ENCODE data around the gene PSTPIP1.

PSTPIP1 gene

DNA sequence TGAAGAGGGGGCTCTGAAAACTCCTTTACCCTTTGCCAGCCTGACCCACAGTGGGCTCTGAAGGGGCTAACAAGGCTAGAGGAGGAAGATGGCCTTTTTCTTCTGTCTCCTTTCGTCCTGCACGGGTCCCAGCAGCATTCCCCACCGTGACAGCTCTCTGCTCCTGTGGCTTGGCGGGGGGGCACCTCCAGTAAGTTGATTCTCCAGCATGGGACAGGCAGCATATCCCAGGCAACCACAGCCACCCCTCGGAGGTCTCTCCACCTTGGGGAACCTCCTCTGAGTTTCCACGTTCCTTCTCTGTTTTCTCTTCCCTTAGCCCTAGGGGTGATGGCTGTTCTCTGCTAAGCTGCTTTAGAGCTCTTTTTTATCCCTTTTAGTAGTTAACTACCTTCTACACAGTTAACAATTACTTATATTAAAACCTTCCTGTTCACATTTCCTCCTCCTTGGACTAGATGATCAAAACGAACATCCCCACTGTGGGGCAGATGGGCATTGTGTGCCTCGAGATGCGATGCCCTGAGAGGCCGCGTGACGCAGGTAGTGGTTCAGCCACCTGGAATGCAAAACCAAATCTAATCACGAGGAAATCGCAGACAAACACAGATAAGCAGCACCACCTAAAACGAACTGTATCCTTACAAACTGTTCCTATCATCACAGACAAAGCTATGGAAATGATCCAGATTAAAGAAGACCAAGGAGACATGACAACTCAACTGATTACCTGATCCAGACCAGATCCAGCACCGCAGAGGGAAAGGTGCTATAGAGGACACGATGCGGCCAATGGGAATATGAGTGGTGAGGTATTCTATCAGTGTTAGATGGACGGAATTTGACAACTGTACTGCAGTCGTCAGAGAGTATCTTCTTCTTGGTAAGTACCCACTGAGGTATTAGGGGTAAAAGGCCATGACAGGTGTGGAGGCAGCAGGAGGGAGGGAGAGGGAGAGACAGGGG, 48.3 kb downstream of the PSTPIP1 start:
- no peak for DNase-seq (ENCODE audit: low read depth in 2 of 2)

DNA sequence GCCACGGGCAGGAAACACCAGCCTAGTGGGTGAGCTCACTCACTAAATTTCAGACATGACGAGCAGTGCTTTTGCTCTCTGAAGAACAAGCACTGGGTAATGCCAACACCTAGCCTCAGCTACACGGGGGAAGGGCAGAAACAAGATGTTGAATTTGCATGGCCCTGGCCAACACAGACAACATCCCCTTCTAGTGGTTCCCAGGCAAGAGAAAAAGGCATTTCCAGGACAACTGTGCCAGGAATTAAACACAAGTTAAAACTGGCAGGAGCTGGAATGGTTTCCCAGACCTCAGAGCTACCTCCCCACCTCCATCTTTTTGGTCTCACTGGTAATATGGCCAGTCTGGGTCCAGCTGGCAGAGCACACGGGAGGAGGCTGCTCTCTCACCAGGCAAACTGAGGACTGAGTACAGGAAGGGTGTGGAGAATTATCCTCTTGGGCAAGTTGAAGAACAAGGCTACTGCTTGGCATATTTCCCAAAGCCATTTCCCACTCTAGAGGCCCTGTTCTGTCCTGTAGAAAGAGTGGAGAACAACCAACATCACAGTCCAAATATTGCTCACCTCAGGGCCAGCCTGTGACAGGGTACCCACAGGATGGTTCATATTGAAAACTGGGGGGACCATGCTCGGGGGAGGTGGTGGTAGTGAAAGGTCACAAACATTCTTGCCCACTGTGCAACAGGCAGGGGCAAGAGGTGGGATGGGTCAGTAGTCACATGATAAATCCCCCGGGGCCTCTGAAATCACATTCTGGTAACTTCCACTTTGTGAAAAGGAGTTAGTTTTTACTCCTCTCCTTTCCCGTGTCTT, 49.5 kb downstream of the PSTPIP1 start:
- DNase-seq (ENCODE audit: low read depth in 2 of 2) = no peak

DNA sequence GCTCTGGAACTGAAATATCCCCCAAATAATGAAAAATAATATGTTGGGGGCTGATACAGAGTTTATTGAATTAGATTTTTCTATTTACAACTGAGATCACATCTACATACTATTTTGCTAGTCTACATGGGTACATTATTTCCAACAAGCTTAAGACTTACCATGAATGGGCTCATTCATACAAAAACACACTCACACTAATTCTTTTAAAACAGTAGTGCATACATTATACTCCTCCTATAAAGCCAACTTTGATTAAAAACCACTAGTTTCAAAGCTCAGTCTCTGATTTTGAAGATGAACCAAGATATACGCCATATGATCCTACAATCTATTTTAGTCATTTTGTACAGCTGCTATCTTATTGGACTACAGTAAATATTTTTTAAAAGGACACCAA, 51.1 kb downstream of the PSTPIP1 start:
- DNase-seq (ENCODE audit: low read depth in 2 of 2) = no peak

DNA sequence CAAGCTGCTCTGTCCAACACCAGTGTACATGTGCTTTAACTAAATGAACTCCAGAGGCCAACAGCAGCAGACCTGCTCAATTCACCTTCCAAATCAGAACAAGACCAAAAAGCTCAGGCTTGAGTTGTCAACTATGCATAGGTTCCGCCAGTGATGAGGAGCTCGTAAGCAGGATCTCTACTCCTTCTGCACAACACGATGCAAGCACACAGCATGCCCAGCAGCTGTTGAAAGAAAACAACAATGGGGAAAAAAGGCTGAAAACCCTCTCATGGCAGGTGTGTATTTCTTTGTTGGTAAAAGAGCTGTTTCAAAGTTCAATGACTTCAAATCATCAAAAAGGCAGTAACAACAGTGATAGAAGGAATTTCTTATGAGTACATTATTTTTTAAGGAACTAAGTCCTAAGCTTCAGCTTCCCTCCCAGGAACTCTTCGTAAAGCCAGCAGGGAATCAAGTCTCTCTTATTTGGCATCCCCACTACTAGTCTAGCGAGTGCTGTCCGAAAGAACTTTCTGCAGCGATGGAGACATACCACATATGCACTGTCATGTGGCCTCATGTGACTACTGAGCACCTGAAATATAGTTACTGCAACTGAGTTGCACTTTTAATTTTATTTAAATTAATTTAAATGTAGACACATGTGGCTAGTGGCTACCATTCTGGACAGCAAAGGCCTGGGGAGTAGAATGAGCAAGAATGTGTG, 51.9 kb downstream of the PSTPIP1 start:
- DNase-seq (ENCODE audit: low read depth in 2 of 2) = no peak

DNA sequence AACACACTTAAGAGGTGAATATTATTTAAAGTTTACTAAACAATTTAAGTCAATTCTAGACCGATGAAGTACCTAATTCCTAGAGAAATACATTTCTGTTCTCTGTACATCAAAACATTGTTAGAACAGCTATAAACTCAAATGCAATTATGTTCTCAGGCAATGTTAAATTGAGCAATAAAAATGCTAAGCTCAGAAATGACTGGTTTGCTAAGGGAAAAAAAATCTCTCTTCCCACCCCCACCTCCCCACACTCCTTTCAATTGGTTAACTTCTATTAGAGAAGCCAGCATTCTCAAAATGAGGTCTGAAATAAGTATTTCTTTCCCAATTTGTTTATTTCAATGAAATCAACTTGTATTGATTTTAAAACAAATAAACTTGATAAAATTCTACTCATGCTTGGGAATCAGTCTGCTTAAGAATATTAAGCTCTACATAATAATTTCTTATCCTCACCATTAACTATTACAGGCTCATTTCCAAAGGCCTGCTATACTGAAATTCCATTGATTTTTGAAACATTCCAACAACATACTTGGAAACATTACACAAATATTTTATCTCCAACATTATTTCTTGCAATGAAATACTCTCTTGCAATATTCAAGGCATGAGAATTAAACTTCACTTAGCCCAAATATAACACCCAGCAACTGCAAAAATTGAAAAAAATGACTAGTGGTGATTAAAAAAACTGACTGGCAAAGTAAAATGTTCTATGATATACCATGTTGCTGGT, 53.4 kb downstream of the PSTPIP1 start:
- no peak for DNase-seq (ENCODE audit: low read depth in 2 of 2)

DNA sequence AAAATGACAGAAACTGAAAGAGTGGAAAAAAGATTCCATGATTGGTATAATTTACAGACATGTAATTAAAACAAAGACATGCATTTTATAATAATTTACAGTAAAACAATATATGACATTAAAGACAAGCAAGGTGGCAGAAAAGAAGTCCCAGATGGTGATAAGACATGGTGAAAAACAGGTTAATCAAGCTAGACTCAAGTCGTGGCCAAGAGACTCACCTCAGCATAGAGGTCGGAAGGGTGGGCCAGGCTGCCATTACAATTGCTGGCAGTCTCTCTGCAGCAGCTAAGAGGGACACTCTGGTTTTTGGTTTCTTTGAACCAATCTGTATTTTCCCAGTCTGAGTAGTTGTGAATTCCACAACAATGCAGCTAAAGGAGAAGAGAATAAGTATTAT, 57.6 kb downstream of the PSTPIP1 start:
- DNase-seq (ENCODE audit: low read depth in 2 of 2) = no peak

DNA sequence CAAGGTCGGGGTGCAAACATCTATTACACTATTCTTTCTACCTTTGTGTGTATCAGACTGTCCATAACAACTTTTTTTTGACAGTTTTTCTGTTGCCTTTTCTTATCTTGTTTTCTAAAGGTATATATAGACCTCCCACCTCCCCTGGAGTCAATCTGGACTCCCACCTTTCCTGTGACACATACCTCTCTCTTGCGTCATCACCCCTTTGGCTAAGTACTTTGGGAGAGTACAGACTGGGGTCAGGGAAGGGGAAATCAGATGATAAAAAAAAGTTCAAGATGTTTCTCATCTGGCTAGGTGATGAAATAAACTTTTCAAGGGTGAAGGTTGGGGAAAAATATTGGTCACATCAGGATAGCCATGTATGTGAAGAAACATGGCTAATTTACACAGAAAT, 58.8 kb downstream of the PSTPIP1 start:
- DNase-seq (ENCODE audit: low read depth in 2 of 2) = no peak

DNA sequence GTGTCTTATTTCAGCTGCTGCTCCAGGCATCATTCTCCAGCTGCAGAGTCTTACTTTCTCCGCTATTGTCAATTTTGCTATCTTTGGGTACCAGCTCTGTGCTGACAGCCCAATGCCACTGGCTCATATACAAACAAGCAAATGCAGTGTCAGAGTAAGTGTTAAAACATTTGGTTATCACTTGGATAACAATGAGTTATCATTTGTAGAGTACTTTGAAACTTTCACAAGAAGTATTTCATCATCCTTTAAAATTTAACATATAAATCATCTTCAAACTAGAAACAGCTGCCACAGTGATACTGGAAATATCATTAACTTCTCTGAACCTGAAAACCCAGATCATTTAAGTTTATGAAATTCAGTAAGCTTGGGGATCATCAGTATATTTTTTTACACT, 62.1 kb downstream of the PSTPIP1 start:
- no peak for DNase-seq (ENCODE audit: low read depth in 2 of 2)

DNA sequence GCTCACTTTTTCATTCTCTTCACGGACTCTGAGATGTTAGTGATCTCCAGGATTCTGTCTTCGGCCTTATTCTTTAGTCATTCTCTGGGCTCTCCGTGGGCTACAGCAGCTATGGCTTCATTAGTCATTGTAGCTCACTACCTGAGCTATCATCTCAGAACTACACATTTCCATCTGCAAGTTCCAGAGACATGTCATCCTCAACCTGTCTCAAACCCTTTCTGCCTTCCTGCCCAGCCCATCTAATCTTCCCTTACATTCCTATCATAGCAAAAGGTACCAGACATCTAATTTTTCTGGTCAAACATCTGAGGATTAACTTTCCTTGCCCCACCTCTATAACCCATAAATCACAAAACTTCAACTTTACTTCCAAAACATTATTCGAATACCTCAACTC, 62.8 kb downstream of the PSTPIP1 start:
- DNase-seq (ENCODE audit: low read depth in 2 of 2) = no peak

DNA sequence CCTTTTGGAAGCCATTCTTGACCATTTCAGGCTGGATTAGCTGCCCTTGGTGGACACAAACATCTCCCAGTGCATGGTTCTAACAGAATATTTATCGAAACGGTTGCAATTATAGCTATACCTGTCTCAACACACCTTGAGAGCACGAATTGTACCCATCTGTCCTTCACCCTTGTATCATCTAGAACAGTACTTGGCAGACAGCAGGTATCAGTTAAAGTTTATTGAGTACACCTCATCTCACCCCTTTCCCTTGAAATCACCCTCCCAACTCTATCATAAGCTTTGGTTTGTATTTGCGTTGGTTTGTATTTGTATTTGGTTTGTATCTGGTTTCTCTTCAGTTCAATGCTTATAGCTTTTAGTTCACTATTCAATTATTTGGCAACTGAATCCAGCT, 63.5 kb downstream of the PSTPIP1 start:
- no peak for DNase-seq (ENCODE audit: low read depth in 2 of 2)

DNA sequence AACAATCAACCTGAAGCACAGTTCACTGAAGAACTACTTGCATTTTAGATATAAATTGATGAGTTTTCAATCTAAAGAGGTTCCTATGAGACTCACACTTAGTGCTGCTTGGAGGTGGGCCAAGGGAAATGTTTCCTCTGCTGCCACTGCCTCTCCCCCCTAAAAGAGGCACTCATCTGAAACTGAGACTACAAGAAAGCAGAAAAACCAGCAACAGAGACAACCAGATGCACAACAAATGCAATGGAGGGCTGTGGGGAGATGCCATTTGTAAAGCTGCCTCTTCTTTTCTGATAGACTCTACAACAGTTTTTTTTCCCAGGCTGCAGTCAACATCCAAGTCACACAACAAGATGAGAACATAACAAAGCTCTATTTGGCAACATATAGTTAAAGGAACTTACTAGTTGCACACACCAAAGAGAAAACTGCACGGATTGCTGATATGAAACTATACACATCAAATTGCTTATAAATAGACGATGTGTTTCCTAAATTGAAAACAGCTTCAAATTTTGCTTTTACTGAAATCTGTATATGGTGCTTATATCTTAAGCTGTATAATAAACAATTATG, 64.9 kb downstream of the PSTPIP1 start:
- no peak for DNase-seq (ENCODE audit: low read depth in 2 of 2)

DNA sequence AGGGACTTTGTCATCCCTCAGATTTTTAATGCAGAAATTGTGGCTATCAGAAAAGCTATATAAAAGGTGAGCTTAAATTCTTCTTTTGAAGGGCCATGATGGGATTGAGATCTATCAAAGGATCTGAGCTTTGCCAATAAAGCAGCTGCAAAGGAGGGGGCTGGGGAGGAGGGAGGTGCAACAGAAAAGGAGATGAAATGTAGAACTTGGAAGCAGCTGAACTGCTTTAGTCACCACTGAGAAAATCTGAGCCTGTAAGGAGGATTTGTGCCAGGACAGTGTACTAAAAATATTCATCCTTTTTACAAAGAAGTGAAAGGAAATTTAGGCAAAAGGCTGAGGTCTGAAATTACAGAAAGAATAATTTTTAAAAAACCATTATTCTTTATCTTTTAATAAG, 65.6 kb downstream of the PSTPIP1 start:
- DNase-seq (ENCODE audit: low read depth in 2 of 2) = no peak

DNA sequence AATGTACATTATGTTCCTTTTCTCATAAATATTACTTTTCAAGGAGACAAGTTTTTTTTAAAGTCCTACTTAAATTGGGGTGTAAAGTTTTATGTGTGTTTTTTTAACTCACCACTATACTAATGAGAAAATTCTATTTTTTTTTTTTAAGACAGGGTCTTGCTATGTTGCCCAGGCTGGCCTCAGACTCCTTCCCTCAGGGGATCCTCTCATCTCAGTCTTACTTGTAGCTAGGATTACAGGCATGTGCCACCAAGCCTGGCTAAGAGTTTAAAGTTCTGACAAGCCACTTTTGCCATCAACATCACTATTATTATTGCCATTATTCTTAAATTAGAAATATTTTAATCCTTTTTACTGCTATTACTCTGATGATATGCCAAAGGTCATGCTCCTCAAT, 68.3 kb downstream of the PSTPIP1 start:
- DNase-seq (ENCODE audit: low read depth in 2 of 2) = no peak

DNA sequence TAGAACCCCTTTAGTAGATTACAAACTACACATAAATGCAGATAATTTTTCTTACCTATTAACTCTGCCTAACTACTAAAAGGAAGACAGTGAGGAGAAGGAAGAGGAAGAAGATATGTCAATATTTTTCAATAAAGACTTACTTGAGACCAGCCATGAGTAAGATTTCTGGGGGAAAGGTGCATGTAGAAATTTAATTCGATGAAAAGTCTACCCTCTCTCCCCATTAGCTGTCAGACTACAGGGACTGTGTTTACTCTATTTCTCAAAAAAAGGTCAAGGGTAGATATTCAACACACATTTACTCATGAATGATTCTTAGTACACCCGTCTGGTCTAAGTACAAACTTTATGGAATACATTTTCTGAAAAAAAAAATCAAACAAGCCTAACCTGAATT, 69.1 kb downstream of the PSTPIP1 start:
- DNase-seq (ENCODE audit: low read depth in 2 of 2) = no peak

DNA sequence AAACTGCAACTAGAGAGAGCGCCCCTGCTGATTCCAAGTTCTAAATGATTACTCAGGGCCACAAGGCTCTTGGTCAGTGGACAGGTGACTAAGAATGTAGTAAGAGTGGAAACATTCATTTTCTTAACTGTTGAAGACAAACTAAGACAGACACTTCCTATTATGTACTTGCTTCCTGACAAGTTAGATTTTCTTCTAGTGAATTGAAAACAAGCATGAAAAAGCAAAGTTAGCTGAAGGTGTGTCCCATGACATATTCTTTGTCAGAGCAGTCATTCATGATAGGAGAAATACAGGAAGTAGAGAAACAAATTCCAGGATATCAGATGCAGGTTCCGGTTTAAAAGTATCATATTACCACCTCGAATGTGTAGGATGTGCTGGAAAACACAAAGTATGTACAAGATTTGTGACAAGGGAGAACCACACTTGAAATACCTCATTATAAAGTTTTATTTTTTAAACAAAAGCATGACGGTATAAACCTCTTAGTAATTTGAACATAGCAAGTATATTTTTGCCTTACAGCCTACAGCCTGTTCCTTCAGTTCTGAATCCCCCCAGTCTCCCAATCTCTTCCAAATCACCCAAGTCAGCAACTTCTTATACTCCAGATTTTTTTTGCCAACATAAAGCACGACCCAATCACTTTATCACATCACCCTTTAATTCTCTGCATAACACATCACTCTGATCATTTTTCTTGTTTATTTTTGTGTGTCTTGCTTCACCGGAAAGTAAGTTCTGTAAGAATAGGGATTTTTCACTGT, 69.8 kb downstream of the PSTPIP1 start:
- DNase-seq (ENCODE audit: low read depth in 2 of 2) = no peak

DNA sequence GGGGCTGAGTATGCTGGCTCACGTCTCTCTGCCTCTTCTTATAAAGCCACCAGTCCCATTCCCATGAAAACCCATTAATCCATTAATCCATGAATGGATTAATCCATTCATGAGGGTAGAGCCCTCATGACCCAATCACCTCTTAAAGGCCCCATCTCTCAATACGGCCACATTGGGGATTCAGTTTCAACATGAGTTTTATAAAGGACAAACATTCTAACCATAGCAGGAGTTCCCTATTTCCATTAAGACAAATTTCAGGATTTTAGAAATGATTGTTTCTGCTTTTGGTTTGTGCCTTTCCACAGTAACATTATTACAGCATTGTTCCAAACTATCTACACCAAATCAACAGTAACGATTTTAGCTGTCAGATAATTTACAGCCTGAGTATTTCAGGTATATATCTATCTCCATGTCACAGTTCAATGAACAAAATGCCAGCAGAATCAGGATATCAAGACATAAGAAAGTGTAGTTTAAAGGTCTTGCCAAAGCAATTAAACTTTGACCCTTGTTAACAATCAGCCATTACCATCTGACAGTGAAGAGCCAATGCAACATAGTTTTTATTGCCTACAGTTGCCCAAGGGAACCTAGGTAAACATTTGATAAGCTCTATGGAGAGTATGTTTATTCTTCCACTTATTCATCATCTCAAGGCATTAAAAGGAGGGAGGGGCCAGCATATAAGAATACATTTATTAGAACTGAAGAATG, 72.2 kb downstream of the PSTPIP1 start:
- DNase-seq (ENCODE audit: low read depth in 2 of 2) = no peak

DNA sequence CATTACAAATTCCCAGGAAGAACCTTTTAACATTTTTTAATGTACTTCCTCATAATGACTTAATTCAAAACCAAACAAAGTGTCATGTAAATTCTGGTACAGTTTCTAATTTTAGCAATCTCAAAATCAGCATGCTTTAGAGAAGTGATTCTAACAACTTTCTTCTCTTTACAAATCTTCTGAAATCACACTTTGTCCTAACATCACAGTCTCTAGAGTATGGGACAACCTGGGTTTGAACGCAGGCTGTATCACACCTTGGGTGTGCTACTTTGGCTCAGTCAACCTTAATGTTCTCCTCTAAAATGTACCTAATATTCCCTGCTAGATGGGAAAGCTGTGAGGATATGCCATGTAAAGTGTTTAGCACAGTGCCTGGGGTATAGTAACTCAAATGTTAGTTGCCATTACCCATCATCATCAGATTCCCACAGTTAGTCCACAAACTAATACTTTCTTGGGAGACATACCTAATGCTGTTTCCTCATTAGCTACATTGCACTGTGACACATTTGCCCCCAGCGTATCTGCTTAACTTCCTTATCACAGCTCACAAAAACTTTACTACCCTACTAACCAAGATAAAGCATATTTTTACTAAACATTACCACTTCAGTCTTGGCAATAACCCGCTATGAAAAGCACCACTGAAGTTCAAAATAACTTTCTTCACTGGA, 72.9 kb downstream of the PSTPIP1 start:
- no peak for DNase-seq (ENCODE audit: low read depth in 2 of 2)

DNA sequence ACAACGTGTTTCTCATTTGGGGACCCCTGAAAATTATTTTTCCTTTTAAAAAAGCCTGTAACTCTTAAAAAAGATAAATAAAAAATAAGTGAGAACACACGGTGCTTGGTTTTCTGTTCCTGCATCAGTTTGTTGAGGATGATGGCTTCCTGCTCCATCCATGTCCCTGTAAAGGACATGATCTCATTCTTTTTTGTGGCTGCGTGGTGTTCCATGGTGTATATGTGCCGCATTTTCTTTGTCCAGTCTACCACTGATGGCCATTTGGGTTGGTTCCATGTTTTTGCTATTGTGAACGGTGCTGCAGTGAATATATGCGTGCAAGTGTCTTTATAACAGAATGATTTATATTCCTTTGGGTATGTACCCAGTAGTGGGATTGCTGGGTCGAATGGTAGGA, 73.7 kb downstream of the PSTPIP1 start:
- no peak for DNase-seq (ENCODE audit: low read depth in 2 of 2)

DNA sequence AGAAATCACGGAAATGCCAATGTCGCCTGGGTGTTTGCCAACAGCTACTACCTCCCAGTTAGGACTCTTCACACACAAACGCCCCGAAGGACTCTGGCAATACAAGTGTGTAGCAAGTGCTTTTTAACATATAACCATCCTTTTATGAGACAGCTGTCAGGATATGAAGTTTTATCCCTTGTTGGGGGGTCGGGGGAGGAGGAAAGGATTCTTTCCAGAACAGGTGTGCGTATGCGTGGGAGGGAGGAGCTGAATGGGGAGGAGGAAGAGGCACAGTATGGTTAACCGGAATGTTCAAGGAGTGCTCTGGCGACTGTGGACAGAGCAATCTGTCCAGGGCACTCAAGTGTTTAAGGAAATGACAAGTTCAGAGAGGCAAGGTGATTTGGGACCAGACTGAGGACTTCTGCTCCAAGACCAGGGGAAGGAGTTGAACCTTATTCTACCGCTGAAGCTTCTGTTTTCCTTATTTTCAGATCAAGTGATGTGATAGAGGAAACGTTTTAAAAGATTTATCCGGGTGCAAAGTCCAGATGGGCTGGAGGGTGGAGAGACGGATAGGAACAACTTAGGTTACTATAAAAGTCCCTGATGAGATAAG, 74.7 kb downstream of the PSTPIP1 start:
- DNase-seq (ENCODE audit: low read depth in 2 of 2) = no peak
